ENCODE data around the gene FAM216B. TPM values are rescaled to one million over a fixed set of nuclear protein-coding genes. Genes with fewer than 3 reads are reported as not detected.

FAM216B gene
- polyA plus RNA-seq, 1 of the 3 experiments (the other 2 are of a cell fraction) = not detected

- H3K9ac ChIP-seq = no peak overlapping the region
- H3K36me3 ChIP-seq (replicated peaks in 1 of 2; ENCODE audit: control insufficient read depth in 1 of 2, insufficient read depth in 2 of 2, low read length in 1 of 2) = no peaks in the 10 kb centered on the region
- no peaks in the 10 kb centered on the region for H3K9me2 ChIP-seq
- no peaks in the 10 kb centered on the region for H3K9me3 ChIP-seq
- ChIA-PET POLR2A (no interaction called here), CTCF (no interaction called here)
- 68% methylated on average over 3 of the region's 3 CpGs for WGBS (ENCODE audit: low lambda C conversion rate)
- no peak overlapping the region for H3K4me2 ChIP-seq
- H3K27me3 ChIP-seq (ENCODE audit: insufficient read depth) = no peaks in the 10 kb centered on the region
- H2AFZ ChIP-seq (ENCODE audit: low read depth) = no peak overlapping the region
- DNase-seq = no peak
- H3K27ac ChIP-seq (ENCODE audit: low read depth in 2 of 2, low read length in 1 of 2) = no peak overlapping the region
- TF ChIP-seq USF1 (IDR thresholded peaks at IDR 0.05; ENCODE audit: borderline replicate concordance, low read depth) = no peak
- no peak for TF ChIP-seq MEF2A (IDR thresholded peaks at IDR 0.05; ENCODE audit: borderline replicate concordance, low read depth)
- no peak for TF ChIP-seq SMC3 (IDR thresholded peaks at IDR 0.05; ENCODE audit: low read depth, low read length)
- no peak for TF ChIP-seq EP300 (IDR thresholded peaks at IDR 0.05; ENCODE audit: borderline replicate concordance in 1 of 2, low read depth in 1 of 2, low read length in 1 of 2)
- TF ChIP-seq RCOR1 (IDR thresholded peaks at IDR 0.05; ENCODE audit: low read length) = no peak
- TF ChIP-seq TCF12 (IDR thresholded peaks at IDR 0.05) = no peak
- no peak for TF ChIP-seq CHD2 (IDR thresholded peaks at IDR 0.05; ENCODE audit: low read length, partially characterized antibody)
- TF ChIP-seq RFX5 (IDR thresholded peaks at IDR 0.05; ENCODE audit: low read length) = no peak
- no peak for TF ChIP-seq ELF1 (IDR thresholded peaks at IDR 0.05)
- TF ChIP-seq EZH2phosphoT487 (IDR thresholded peaks at IDR 0.05; ENCODE audit: borderline replicate concordance, low read depth) = no peak
- TF ChIP-seq MXI1 (IDR thresholded peaks at IDR 0.05; ENCODE audit: low read depth, low read length) = no peak
- TF ChIP-seq SIN3A (IDR thresholded peaks at IDR 0.05; ENCODE audit: borderline replicate concordance, low read depth, low read length) = no peak
- no peak for TF ChIP-seq RXRA (IDR thresholded peaks at IDR 0.05; ENCODE audit: borderline replicate concordance, low read depth)
- TF ChIP-seq GATA2 (CRISPR knock-in tag; IDR thresholded peaks at IDR 0.05) = no peak
- TF ChIP-seq TAF1 (IDR thresholded peaks at IDR 0.05; ENCODE audit: borderline replicate concordance, low read depth, low read length) = no peak
- TF ChIP-seq POLR2AphosphoS5 (IDR thresholded peaks at IDR 0.05; ENCODE audit: low read depth, low read length) = no peak
- TF ChIP-seq TEAD4 (IDR thresholded peaks at IDR 0.05; ENCODE audit: borderline replicate concordance, insufficient read depth) = no peak
- no peak for TF ChIP-seq IRF3 (IDR thresholded peaks at IDR 0.05; ENCODE audit: low read depth, low read length)
- no peak for TF ChIP-seq MAX (IDR thresholded peaks at IDR 0.05; ENCODE audit: low read depth)
- no peaks in the 10 kb centered on the region for H3K4me1 ChIP-seq (ENCODE audit: control insufficient read depth in 1 of 2, insufficient read depth in 2 of 2, low read depth in 1 of 2, low read length in 1 of 2)
- H4K20me1 ChIP-seq (ENCODE audit: insufficient read depth) = no peaks in the 10 kb centered on the region
- no peaks in the 10 kb centered on the region for H3F3A ChIP-seq (replicated peaks; ENCODE audit: insufficient read depth)
- no peaks in the 10 kb centered on the region for H3K79me2 ChIP-seq (ENCODE audit: insufficient read depth)
- no peak overlapping the region for H3K4me3 ChIP-seq (ENCODE audit: low read depth in 2 of 2, low read length in 1 of 2)
Measured at GRCh38 chr13:42735010-42735409, 46.4 kb upstream of the FAM216B start.
